GM10266 (cell line): ENCODE measurements around the gene ABHD2.

Experiments used
- DNase-seq: peaks from one replicate; pipeline ENCODE4 v3.0.0; 2012; ENCODE audit errors: extremely low spot score
- TF ChIP-seq, protein P1 (sequence below): IDR thresholded peaks from 2 replicates; pipeline ENCODE4 v1.5.1; 2012; ENCODE audit warnings: mild to moderate bottlenecking, low read depth; ENCODE audit not compliant: control insufficient read depth, insufficient read depth; ENCODE audit errors: missing control alignments

Gene ABHD2

DNA sequence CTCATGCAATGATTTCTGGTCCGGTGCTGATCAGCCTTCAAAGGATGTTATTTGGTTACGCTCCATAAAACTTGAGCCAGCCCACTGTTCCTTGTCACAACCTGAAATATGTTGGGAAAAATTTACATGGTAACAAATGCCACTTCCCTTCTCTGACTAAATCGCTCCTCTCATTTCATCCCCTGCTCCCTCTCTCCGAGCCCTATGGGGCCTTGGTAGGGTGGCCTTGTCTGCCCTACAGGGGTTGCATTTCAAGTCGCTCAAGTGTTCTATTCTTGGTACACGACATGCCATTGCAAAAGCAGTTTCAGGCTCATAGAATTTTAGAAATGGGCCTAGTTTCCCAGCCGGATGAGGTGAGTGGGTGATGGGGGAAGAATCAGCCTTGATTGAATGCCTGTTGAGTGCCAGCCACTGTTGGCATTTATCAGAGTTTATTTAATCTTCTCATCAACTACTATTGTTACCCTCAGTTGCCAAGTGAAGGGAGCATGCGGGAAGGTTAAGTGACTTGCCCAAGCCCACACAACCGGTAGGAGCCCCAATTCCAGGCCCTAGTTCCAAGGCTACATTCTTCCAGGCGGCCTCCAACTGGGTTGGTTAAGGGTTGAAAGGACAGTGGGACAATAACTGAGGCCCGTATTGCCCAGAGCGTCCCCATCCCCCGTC is 961 bp upstream of the ABHD2 start:
- TF ChIP-seq, protein P1, sequence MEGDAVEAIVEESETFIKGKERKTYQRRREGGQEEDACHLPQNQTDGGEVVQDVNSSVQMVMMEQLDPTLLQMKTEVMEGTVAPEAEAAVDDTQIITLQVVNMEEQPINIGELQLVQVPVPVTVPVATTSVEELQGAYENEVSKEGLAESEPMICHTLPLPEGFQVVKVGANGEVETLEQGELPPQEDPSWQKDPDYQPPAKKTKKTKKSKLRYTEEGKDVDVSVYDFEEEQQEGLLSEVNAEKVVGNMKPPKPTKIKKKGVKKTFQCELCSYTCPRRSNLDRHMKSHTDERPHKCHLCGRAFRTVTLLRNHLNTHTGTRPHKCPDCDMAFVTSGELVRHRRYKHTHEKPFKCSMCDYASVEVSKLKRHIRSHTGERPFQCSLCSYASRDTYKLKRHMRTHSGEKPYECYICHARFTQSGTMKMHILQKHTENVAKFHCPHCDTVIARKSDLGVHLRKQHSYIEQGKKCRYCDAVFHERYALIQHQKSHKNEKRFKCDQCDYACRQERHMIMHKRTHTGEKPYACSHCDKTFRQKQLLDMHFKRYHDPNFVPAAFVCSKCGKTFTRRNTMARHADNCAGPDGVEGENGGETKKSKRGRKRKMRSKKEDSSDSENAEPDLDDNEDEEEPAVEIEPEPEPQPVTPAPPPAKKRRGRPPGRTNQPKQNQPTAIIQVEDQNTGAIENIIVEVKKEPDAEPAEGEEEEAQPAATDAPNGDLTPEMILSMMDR = no peak
- DNase-seq = no peak

DNA sequence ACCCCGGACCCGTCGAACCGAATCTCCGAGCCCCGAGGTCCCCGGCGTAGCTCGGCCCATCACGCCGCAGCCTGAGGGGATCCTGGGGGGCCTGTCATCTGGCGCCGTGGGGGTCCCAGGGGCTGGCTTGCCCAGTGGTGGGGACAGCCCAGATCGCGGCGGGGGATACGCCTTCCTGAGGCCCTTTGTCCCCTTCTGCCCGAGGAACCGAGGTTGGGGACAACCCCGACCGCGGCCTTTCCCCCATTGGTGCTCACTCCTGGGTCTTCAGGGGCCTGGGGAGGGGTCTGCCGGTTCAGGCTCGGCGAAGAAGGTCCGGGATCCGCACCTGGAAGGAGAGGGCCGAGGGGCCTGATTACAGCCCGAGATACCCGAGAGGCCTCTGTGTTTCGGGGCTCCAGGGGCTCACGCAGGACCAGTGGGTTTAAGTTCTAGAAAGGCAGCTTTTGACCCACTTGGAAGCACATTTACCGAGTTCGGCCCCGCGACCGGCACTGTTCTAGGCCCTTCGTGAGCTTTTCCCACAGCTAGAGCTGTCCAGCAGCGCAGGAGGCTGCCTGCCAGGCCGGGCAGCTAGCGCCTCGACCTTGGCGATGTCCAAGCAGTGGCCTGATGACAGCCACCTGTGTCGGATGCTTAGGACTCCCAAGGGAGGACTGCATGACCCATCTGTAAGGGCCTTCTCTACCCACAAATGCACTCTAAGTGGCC is 504 bp downstream of the ABHD2 start:
- DNase-seq = no peak
- TF ChIP-seq, protein P1 = no peak

DNA sequence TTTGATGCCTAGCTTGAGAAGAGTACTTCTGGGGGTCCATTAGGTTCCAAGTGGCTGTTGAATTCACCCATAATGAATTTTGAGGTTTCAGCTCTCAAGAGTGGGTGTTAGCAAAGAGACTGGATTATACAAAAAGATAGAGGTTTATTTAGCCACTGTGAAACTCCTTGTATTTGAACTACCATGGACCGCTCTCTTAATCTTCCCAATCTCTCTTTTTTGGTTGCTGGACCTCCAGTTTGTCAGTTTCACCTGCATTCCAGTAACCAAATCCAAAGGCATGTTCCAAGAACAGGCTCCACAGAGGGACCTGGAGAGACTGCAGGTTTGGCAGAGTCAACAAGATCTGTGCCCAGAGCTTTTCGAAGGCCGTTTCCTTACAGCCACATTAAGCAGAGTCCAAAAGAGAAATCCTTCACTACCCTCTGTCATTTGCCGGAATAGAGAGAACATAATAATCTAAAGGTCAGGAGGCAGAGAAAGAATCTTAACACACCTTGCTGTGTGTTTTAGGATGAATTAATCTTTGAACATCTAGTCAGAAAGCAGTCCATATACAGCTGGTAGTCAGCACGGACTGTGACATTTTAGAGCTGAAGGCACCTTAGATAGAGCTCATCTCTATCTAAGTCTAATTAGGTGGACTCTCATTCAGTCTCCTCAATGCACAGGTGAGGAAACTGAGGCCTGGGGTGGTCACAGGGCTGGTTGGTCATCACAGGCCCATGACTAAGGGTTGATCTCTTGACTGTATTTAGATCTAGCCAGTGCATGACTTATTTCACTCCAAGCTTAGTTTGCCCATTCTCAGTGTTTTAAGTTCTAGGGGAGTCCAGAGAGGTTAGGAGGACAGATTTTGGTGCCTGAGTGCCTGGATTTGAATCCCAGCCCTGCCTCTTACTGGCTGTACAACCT is 1.3 kb downstream of the ABHD2 start:
- TF ChIP-seq, protein P1 = no peak
- no peak for DNase-seq

DNA sequence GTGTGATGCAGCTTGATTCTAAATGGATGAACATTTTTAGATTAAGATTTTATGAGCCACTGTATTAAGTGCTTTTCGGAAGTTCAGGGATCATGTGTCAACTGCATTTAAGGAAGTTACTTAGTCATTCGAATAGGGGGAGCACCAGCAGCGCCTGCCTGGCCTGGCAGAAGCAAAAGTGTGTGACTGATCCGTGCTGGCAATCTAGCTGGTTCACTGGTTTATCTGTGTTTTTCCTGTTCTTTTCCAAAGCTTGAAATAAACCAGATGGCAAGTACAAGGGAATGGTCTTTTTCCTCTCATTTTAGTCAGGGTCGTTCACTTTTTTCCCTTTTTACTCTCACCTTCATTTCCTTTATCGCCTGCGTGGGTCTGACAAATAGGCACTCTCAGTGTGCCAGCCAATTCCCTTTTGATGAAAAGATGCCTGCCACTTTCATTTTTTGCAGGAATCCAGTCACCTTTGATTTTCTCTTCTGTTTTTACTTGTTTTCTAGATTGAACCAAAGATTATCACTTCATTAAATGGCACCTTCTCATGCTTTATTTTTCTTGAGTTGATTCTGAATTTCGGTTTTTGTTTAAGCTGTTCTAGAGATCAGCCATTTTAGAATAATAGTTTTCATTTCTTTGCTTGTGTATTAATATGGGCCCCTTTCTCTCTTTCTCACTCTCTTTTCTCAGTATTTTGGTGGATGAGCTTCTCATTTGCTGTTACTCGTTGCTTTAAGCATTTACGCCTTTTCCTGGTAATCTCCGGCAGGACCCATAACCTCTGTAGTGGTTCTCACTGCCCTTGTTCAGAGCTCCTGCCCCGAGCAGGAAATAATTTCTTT is 2.8 kb downstream of the ABHD2 start:
- no peak for DNase-seq
- TF ChIP-seq, protein P1 = no peak

DNA sequence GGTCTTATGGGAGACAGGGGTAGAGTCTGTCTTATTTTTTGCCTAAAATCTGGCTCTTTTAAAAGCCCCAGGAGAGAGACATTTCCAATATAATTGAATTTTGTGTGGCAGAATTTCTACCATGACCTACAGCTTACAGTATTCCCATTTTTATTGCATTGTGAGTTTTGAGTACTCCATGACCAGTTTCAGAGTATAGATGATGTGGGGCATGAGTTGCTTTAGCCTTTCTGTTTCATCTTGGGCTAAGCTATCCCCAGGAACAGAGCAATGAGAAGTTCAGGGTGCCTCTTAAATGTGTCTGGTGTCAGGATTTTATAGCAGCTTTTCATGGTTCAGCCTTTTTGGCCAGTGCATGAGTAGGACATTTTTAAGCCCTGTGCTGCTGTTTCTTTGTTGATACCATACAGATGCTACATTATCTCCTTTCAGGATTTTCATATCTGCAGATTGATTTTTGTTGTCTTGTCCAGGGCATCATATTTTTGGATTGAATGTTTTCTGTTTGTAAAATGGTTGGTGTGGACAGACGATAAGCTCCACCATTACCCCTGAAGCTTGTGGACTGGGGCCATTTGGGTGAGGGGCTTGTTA is 3.5 kb downstream of the ABHD2 start:
- TF ChIP-seq, protein P1 = no peak
- DNase-seq = no peak

DNA sequence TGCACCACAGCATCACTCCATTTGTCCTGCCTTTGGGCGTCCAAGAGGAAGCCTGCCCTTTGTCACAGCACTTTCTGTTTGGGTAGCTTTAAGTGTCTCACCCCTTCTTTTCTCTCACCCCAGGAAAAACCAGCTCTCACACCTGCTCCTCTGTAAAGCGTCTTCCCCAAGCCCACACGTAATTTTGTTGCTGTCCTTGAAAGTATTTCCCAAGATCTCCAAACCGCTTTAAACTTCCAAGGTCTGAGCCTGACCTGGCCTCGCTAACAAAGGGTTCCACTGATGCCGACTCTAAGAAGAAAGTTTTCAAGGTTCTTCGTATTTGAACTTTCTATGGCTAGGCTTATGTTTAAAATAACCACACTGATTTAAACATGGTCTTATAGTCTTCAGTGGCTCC is 5.3 kb downstream of the ABHD2 start:
- no peak for DNase-seq
- TF ChIP-seq, protein P1 = no peak
